Endometrium (tissue), 2 donors: ENCODE results near the gene MCM7.

Source experiments
- FAIRE-seq: peaks from 2 replicates; lab custom pipeline; 2012; peaks lifted over from hg19 to GRCh38; lab: Jason Lieb, UNC
- donor health status: control.
- donor health status: control.

MCM7 gene

GRCh38 chr7:100122568-100122967, 21.4 kb upstream of the MCM7 start:
- FAIRE-seq = no peak

- FAIRE-seq = no peak
Measured at GRCh38 chr7:100122067-100122466, 20.9 kb upstream of the MCM7 start.

GRCh38 chr7:100120733-100121036, 19.5 kb upstream of the MCM7 start:
- no peak for FAIRE-seq

GRCh38 chr7:100119970-100120732, 19.0 kb upstream of the MCM7 start:
- FAIRE-seq = no peak

- no peak for FAIRE-seq
Measured at GRCh38 chr7:100119072-100119969, 18.1 kb upstream of the MCM7 start, which contains the start of the genes CNPY4 and TAF6. CNPY4 (plus strand) TSS chr7:100119634; CDS start chr7:100119745, 111 bp downstream. TAF6 (minus strand) TSS chr7:100119358; CDS start chr7:100114209, 5,149 bp downstream.

GRCh38 chr7:100118388-100119071, 17.3 kb upstream of the MCM7 start:
- FAIRE-seq = no peak

- no peak for FAIRE-seq
Measured at GRCh38 chr7:100115026-100115425, 13.8 kb upstream of the MCM7 start.

GRCh38 chr7:100111914-100112313, 10.7 kb upstream of the MCM7 start:
- FAIRE-seq = no peak

GRCh38 chr7:100111156-100111555, 10.0 kb upstream of the MCM7 start:
- no peak for FAIRE-seq

- FAIRE-seq = no peak
Measured at GRCh38 chr7:100109521-100110163, 8.4 kb upstream of the MCM7 start.

GRCh38 chr7:100107890-100108289, 6.7 kb upstream of the MCM7 start:
- no peak for FAIRE-seq

- no peak for FAIRE-seq
Measured at GRCh38 chr7:100107125-100107737, 6.0 kb upstream of the MCM7 start.

- FAIRE-seq = no peak
Measured at GRCh38 chr7:100106633-100107032, 5.4 kb upstream of the MCM7 start.

GRCh38 chr7:100105534-100105933, 4.3 kb upstream of the MCM7 start:
- no peak for FAIRE-seq

- FAIRE-seq = no peak
Measured at GRCh38 chr7:100102950-100103840, 2.0 kb upstream of the MCM7 start.

GRCh38 chr7:100100420-100101015, 679 bp downstream of the MCM7 start:
- no peak for FAIRE-seq

- no peak for FAIRE-seq
Measured at GRCh38 chr7:100099452-100099851, 1.7 kb downstream of the MCM7 start.

GRCh38 chr7:100098913-100099312, 2.3 kb downstream of the MCM7 start:
- FAIRE-seq = no peak

GRCh38 chr7:100095704-100096103, 5.5 kb downstream of the MCM7 start:
- FAIRE-seq = no peak

GRCh38 chr7:100095289-100095688, 5.9 kb downstream of the MCM7 start:
- no peak for FAIRE-seq
